GM21786 (cell line): ENCODE data around the gene PDCD1.

Source experiments
- ATAC-seq: cut with Tn5 transposase; IDR thresholded peaks from one replicate; pipeline ENCODE4 v1.9.1; 2021; ENCODE audit not compliant: unreplicated experiment

PDCD1 gene

DNA sequence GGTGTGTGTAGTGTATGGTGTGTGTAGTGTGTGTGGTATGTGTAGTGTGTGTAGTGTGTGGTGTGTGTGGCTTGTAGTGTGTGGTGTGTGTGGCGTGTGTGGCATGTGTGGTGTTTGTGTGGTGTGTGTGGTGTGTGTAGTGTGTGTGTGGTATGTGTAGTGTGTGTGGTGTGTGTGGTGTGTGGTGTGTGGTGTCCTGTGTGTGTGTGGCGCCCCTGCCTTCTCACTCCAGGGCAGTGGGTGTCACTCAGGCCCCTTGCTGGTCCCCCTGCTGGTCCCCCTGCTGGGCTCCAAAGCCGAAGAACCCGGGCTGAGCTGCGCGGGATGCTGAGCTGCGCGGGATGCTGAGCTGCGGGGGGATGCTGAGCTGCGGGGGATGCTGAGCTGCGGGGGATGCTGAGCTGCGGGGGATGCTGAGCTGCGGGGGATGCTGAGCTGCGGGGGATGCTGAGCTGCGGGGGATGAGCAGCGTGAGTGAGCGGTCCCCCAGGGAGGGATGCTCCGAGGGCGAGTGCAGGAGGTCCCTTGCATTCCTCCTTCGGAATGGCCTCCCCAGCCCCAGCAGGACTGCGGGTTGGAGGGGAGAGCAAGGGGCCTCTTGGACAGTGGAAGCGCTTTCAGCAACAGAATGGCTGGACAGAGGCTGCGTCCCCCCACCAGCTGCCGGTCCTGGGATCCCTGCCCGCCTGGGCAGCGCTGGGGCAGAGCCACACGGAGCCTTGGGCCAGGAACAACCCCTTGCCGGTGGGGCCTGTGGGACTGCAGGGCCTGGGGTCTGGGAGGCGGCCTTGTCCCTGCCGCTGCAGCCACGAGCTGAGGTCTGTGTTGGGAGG is 7.5 kb upstream of the PDCD1 start:
- ATAC-seq = no peak

DNA sequence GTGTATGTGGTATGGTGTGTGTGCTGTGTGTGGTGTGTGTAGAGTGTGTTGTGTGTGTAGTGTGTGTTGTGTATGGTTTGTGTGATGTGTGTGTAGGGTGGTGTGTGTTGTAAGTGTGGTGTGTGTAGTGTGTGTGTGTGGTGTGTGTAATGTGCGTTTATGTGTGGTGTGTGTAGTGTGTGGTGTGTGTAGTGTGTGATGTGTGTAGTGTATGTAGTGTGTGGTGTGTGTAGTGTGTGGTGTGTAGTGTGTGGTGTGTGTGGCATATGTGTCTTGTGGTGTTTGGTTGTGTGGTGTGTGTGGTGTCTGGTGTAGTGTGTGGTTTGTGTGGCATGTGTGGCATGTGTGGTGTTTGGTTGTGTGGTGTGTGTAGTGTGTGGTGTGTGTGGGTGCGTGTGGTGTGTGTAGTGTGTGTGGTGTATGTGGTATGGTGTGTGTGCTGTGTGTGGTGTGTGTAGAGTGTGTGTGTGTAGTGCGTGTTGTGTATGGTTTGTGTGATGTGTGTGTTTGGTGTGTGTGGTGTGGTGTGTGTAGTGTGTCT is 6.8 kb upstream of the PDCD1 start:
- no peak for ATAC-seq

DNA sequence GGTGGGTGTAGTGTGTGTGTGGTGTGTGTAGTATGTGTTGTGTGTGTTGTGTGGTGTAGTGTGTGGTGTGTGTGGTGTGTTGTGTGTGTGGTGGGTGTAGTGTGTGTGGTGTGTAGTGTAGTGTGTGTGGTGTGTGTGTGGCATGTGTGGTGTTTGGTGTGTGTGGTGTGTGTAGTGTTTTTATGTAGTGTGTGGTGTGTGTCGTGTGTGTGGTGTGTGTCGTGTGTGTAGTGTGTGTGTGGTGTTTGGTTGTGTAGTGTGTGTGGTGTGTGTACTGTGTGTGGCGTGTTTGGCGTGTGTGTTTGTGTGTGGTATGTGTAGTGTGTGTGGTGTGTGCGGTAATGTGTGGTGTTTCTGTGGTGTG is 6.1 kb upstream of the PDCD1 start:
- ATAC-seq = no peak

DNA sequence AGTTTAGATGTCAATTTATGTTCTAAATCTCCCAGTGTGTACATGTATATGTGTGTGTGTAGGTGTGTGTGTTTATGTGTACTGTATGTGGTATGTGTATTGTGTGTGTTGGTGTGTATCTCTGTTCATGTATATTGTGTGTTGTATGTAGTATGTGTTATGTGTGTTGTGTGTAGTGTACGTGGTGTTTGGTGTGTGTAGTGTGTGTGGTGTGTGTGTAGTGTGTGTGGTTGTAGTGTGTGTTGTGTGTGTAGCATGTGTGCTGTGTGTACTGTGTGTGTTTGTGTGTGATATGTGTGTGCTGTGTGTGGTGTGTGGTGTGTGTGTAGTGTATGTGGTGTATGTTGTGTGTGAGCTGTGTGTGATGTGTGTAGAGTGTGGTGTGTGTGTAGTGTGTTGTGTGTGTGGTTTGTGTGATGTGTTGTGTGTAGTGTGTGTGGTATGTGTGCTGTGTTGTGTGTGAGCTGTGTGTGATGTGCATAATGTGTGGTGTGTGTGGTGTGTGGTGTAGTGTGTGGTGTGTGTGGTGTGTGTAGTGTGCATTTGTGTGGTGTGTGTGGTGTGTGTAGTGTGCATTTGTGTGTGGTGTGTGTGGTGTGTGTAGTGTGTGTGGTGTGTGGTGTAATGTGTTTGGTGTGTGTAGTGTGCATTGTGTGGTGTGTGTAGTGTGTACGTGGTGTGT is 5.6 kb upstream of the PDCD1 start:
- no peak for ATAC-seq

DNA sequence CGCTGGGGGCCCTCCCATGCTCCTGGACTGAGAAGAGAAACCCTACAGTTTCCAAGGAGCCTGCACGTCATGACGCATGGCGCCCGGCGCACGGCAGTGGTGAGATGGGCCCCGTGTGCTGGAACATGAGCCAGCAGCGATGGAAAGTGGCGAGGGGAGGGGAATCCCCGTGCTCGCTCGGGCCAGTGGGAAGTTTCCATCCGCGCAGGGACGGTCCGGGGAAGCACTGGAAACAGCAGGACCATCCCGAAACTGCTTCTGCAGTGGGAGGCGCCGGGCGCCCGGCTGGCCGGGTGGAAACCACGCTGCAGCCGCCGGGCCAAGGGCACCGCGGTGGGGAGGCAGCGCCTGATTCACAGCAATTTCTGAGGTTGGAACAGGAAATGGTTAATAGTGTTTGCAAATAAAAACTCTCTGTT is 4.9 kb upstream of the PDCD1 start:
- ATAC-seq = no peak

DNA sequence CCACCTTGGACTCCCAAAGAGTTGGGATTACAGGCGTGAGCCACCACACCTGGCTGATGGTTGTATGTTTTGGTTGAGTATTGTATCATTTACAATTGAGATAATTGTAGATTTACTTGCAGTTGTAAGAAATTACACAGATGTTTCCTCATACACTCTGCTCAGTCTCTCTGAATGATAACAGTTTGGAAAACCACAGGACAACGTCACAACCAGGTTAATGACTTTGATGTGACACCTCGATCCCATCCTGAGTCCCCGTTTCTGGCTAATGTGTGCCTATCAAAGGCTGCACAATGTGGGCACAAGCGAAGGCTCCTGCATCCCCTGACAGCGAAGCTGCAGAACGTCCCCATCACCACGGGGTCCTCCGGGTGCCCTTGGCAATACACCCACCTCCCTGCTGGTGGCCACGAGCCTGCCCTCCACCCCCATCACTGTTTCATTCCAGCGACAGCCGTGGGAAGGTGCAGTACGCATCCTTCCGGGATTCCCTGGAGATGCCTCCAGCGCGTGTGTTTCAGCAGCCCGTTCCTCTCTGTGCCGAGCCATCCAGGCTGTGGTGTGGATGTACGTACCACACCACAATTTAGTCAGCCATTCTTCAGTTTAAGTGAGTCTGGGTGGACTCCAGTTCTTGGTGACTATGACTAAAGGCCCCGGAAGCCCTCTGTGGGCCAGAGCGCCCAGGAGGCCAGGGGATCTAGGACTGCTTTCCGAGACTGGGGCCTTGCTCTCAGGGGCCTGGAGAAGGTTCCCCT is 4.3 kb upstream of the PDCD1 start:
- ATAC-seq = no peak

DNA sequence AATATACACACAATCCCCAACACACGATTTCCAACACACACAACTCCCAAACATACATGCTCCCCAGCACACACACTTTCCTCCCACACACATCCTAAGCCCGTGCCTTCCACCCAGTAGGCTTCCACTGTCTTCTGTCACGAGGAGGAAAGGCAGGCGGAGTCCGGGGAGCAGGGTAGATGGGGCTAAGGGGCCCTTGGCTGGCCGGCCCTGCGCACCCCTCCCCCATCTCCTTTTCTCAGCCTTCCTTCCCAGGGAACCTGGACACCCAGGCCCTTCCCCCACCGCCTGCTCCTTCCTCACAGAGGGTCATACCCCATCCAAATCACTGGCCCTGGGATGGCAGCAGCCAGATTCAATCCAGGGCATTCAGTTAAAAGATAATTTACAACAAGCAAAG is 3.4 kb upstream of the PDCD1 start:
- ATAC-seq = no peak

DNA sequence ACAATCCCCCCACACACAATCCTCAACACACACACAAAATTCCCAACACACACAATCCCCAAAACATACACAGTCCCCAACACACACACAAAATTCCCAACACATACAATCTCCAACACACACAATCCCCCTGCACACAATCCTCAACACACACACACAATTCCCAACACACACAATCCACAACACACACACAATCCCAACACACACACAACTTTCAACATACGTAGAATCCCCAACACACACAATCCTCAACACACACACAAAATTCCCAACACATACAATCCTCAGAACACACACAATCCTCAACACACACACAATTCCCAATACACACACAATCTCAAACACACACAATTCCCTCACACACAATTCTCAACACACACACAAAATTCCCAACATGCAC is 2.6 kb upstream of the PDCD1 start:
- ATAC-seq = no peak

DNA sequence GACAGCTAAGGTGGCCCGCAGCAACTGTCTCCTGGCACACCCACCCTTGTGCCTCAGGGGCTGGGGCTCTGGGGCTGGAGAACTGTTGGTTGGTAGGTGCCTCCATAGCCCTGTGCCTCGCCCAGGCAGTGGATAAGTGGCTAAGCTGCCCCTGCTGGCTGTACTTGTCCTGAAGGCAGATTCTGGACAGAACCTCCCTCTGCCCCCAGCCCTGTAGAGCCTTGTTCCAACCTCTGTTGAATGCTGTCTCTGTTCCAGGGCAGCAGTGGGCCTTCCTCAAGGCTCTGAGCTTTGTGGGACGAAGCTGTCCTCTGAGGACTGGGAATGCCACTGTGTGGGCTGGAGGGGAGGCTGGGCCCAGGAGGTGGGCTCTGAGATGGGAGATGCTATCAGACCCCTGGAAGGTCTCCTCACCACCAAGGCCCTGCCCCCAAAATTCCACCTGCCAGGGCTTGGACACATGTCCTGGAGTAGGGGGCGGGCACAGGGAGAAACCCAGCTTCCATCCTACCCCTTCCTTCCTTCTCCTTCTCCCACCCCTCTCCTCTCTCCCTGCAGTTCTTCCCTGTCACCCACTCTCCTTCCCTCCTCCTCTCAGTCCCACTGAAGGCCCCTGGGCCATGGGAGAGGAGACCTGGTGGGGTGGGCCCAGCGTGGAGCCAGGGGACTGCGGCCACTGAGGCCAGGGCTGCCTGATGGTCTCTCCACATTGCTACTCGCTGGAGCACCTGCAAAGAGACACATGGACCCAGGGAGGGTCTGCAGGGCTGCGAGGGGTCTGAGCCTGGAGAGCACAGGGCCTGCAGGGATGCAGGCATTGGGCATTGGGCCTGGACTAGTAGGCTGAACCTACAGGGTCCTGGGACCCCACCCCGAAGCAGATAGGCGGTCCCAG is 1.7 kb upstream of the PDCD1 start:
- peak; percentile 10 for ATAC-seq

DNA sequence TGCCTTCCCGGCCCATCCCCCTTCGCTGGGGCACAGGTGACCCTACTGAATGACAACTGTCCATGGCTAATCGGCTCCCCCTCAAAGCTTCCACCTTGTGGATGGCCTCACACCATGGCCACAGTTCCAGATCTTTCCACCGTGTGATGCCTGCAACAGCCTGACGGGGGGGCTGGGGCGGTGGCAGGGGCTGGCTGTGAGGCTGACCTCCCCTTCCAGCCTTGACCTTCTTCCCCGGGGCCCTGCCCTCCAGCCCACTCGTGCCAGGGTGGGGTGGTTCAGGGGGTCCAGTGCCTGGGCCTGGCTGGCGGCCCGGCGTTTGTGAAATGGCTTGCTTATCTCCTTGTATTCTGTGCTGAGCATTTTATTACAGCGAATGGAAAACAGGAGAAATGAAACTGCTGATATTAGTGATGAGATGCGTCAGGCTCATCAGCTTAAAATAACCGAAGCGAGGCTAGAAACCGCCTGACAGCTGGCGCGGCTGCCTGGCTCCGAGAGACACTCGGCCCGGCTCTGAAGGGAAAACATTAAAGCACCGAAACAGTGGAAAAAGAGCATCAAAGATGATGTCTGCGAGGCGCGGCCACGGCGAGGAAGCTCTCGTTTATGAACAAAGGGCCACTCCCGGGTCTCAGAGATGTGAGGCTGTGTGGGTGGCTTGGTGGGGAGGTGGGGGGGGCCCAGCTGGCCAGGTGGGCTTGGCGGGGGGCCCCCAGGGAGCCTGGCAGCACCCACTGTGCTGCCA is 916 bp upstream of the PDCD1 start:
- ATAC-seq = peak; percentile 44

DNA sequence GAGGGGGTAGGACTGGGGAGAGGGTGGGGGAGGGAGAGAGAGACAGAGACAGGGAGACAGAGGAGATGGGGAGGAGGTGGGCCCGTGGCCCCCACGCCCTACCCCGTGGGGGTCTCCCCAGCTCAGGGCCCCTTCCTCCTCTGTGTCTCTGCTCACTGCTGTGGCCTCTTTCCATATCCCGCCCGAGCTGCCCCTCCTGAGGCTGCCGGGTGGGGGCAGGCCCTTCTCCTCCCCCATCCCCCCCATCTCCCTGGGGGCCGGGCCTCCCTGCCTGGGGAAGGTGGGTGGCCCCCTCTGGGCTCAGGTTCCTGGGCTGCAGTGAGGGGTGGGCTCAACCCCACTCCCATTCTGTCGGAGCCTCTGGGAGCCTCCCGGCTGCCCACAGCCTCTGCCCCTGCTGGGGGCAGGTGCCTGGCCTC is 332 bp upstream of the PDCD1 start:
- peak; percentile 11 for ATAC-seq

DNA sequence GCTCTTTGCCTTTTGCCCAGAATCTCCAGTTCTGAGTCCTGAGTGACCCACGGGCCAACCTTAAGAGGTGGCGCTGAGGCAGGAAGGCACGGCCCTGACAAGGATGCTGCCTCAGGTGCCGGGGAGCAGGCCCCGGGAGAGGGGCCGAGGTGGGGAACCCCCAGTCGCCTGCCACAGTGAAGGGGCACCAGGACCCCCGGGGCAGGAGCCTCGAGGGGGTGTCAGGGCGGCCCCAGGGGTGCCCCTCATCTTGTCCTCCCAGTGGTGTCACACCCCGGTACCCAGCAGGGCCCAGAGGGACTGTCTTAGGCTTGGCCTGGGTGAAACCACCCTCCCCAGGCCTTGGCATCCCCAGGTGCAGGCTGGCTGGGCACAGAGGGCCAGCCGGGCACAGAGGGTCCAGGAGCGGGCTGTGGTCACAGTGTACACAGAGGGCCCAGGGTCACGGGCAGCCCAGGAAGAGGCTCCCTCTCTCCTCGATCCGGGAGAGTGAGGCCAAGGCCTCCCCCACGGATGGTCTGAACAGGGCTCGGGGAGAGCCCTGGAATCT is 1.0 kb downstream of the PDCD1 start:
- ATAC-seq = no peak

DNA sequence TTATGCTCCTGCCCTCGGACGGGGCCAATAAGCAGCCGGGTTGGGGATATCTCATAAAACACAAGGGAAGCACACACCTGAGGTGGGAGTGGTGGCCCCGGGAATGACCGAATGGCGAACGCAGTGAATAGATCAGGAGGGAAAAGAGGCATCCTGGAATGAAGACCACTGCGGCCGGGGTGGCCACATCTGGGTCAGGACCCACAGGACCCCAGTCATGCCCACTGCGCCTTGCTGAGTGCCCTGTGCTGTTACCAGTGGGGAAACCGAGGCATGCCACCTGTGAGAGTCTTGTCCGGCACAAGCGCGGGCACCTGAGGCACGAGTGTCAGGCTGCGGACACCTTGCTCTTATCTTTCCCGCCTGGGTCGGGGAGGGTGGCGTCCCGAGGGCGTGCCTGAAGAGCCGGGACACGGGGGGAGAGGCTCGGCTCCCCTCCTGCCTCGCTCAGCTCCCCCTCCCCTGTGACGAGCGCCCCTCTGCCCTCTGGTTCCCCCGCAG is 1.6 kb downstream of the PDCD1 start:
- no peak for ATAC-seq

DNA sequence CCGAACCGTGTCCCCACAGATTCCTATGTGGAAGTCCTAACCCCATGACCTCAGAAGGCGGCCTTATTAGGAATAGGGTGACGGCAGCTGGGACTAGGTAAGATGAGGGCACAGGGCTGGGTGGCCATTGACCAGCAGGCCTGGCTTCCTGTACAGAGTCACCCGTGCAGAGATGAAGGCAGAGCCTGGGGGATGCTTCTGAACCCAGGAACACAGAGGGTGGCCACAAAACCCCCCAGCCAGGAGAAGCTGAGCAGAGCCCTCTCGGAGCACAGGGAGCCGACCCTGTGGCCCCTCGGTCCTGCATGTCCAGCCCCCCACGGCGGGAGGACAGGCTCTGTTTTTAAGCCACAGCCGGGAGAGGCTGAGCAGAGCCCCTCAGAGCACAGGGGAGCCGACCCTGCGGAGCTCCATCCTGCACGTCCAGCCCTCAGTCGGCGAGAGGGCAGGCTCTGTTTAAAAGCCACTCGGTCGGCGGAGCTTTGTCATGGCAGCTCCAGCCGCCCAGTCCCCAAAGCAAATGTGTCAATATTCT is 2.7 kb downstream of the PDCD1 start:
- no peak for ATAC-seq

DNA sequence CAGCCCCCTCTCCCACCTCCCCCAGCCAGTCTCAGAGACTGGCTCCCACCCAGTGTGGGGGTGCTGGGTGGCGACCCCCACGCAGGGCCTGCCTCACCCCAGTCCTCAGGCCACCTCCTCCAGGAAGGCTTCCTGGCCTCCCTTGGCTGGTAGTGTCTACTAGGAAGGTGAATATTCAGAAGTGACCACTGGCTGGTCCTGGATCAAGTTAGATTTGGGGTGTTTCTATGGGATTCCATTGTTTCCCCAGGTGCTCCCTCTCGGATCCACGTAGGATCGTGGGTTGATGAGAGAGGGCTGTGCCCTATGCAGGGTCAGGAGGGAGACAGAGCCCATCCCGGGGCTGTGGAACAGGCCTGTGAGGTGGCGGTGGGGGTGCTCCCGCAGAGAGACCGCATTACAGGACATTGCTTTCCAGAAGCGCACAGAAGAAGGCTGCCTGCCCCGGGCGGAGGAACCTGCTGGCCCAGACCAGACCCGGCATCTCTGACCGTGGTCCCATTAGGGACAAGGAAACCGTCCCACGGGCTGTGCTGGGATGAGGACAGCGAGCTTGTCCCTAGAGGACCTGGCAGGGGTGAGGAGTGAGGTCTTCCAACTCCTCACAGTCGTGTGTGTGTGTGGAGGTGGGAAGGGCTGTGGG is 3.3 kb downstream of the PDCD1 start:
- no peak for ATAC-seq

DNA sequence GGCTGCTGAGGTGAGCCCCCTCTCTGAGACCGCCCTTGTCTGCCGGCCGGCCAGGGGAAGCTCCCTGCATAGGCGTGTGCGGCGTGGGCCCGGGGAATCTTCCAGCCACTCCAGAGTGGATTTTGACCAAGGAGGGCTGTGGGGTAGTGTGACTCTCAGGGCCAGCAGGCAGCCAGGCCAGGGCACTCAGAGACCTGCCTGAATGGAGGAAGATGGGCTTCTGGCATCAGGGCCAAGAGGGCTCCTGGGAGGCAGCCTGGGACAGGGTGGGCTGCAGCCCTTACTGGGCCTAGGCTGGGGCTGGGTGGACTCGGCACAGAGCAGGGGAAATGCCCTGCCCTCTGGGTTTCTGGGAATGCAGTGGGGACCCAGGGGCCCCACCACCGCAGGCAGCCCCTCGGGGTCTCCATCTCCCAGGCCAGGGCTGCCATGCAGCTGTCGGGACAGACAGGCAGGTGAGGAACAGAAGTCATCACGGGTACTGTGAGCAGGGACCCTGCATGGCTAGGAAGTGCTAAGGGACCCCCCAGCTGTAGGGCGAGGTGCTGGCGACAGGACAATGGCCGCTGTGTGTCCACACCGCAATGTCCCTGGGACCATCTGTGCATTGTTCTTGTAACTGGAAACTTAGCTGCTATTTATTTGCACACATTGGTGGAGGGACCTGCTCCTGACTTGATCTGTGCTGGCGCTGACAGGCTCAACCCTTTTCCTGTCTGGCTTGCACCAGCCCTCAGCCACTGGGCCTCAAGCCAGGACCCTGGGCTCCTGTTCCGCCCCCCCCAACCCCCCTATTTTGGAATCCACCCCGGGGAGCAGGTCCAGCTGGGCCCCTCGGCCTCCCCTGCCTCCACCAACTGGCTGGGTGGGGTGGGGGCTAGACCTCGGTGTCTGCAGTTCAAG is 4.1 kb downstream of the PDCD1 start:
- ATAC-seq = no peak

DNA sequence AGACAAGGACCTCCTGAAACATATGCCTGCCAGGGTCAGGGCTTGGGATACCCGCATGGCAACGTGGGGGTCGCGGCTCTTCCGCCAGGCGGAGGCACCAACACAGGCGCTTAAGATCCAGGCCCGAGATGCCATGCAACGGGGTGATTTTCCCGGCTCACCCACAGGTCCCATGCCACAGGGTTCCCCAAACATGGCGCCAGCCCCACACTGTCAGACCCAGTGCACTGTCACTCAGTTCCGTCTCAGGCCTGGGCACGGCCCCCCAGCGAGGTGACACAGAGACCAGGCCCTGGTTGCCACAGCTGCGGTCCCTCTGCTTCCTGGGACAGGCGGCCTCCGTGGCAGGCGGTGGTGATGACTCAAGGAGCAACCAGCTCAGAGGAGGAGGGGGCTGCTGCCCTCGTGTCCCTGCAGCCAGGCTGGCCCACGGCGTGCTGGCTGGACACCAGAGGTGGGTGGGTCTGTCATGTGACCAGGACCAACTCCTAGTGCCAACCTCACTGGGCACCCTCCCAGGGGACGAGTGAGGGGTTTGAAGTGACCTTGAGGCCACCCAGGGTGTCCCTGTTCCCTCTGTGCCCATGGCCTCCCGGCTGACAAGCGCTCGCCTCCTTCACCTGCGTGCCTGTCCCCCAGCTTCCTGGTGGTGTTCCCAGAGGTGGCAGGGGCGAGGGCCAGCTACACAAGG is 4.9 kb downstream of the PDCD1 start:
- no peak for ATAC-seq
